NB4 (cell line): ENCODE measurements around the gene DENND1A.

Experiments
- MYC ChIP-seq: IDR thresholded peaks from 2 replicates; pipeline ENCODE4 v1.6.1; 2011; ENCODE audit warnings: low read depth, low read length
- TF ChIP-seq, protein P1 (sequence below): IDR thresholded peaks from 2 replicates; pipeline ENCODE4 v1.6.1; 2011; ENCODE audit warnings: low read depth, low read length

DNA sequence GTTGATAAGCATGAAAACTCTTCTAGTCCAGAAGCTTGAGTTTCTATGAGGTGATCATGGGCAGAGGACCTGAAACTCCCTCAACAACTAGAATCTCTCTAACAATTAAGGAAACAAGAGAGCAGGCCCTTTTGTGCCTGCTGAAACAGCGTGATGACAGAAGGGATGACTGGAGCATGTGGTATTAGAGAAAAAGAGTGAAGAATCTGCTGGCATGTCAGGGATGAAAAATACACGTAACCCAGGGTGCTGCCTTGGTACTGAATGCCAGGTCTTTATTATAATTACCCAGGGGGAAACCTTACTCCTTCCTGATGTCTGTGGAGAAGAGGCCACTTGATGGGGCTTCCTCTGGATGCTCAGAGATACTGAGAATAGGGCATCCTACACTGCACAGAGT lies 406.1 kb downstream of the DENND1A start:
- TF ChIP-seq, protein P1, sequence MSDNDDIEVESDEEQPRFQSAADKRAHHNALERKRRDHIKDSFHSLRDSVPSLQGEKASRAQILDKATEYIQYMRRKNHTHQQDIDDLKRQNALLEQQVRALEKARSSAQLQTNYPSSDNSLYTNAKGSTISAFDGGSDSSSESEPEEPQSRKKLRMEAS: no peak
- no peak for TF ChIP-seq MYC
